Bronchial epithelial cell (primary cell): Measurements from ENCODE around the gene TCTA. TPM values are rescaled to one million over a fixed set of nuclear protein-coding genes. Genes with fewer than 3 reads are reported as not detected.
A peak's percentile ranks its signal among the peaks of the same experiment; 100 is the strongest.

Source experiments
- DNase-seq: peaks from one replicate; pipeline ENCODE4 v3.0.0-alpha.2; 2010; ENCODE audit warnings: low read depth
- FAIRE-seq: peaks from 2 replicates; lab custom pipeline; 2011; peaks lifted over from hg19 to GRCh38; lab: Jason Lieb, UNC
- H3K27me3 ChIP-seq: 2 replicates; pipeline ENCODE4 v1.5.1; 2011; ENCODE audit warnings: low read length; ENCODE audit not compliant: control insufficient read depth, insufficient read depth
- H3K36me3 ChIP-seq: 2 replicates; pipeline ENCODE4 v1.5.1; 2011; ENCODE audit warnings: low read length; ENCODE audit not compliant: control insufficient read depth, insufficient read depth
- H3K4me3 ChIP-seq: 2 replicates; pipeline ENCODE4 v1.5.1; 2011; ENCODE audit warnings: mild to moderate bottlenecking, low read depth, low read length, control low read depth
- CTCF ChIP-seq: IDR thresholded peaks from 2 replicates; pipeline ENCODE4 v1.5.1; 2011; ENCODE audit warnings: mild to moderate bottlenecking, moderate library complexity, low read length, control low read depth, inconsistent platforms; ENCODE audit not compliant: insufficient read depth, severe bottlenecking
- total RNA-seq: library from RNA; depleted of rRNA; stranded (reverse); fragments of >200 nt; gene quantifications from 2 replicates; pipeline ENCODE4 v1.2.1, GENCODE V29; 2014

Gene TCTA
- total RNA-seq, 1 donor from 2014 or later, result 4.5 TPM

DNA sequence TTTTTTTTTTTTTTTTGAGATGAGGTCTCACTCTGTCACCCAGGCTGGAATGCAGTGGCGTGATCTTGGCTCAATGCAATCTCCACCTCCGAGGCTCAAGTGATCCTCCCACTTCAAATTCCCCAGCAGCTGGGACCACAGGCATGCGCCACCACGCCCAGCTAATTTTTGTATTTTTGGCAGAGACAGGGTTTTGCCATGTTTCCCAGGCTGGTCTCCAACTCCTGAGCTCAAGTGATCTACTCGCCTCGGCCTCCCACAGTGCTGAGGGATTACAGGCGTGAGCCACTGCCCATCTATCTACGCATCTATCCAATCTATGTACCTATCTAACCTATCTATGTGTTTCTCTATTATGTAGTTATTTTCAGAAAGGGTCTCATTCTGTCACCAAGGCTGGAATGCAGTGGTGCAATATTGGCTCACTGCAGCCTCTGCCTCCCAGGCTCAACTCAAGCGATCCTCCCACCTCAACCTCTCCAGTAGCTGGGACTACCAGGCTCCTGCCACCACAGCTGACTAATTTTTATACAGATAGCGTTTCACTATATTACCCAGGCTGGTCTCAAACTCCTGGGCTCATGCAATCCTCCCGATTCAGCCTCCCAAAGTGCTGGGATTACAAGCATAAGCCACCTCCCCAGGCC lies 33.9 kb upstream of the TCTA start:
- no peak for TF ChIP-seq CTCF
- no peaks in the 10 kb centered on the region for H3K27me3 ChIP-seq
- FAIRE-seq (no peak), DNase-seq (peak; percentile 44)
- H3K4me3 ChIP-seq, result no peak overlapping the region
- peaks cover 5% of the 10 kb centered on the region for H3K36me3 ChIP-seq

DNA sequence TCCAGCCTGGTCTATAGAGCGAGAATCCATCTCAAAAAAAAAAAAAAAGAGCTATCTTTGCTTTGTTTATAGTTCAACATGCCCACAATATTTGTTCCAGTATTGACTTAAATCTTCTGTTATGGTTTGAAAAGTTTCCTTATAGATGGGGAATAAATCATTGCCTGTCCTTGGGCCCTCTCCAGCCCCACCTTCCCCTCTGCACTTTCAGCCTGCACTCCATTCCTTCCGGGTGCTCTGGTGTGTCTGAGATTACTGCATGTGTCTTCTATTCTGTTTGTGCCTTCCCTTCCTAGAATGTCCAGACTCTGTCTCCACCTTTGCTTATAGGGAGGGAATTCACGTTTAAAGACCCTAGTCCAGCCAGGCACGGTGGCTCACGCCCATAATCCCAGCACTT lies 28.8 kb upstream of the TCTA start:
- no peak for TF ChIP-seq CTCF
- Histone ChIP-seq H3K27me3 (no peaks in the 10 kb centered on the region), H3K36me3 (peaks cover 2% of the 10 kb centered on the region), H3K4me3 (no peak overlapping the region)
- FAIRE-seq, result no peak
- DNase-seq, result no peak

DNA sequence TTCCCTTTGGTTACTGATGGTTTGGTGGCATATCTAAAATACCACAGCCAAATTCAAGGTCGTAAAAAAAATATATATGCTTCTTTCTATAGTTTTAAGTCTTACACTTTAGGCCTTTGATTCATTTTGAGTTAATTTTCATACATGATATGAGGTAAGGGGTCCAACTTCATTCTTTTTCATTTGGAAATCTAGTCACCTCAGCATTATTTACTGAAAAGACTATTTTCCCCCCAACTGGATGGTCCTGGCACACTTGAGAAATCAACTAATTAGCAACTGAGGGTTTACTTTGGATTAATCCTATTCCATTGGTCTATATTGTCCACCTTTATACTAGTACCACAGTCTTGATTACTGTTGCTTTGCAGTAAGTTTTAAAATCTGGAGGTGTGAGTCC lies 26.6 kb upstream of the TCTA start:
- Histone ChIP-seq H3K27me3 (no peaks in the 10 kb centered on the region), H3K4me3 (no peak overlapping the region), H3K36me3 (peaks cover 4% of the 10 kb centered on the region)
- no peak for DNase-seq
- FAIRE-seq, result no peak
- no peak for TF ChIP-seq CTCF

DNA sequence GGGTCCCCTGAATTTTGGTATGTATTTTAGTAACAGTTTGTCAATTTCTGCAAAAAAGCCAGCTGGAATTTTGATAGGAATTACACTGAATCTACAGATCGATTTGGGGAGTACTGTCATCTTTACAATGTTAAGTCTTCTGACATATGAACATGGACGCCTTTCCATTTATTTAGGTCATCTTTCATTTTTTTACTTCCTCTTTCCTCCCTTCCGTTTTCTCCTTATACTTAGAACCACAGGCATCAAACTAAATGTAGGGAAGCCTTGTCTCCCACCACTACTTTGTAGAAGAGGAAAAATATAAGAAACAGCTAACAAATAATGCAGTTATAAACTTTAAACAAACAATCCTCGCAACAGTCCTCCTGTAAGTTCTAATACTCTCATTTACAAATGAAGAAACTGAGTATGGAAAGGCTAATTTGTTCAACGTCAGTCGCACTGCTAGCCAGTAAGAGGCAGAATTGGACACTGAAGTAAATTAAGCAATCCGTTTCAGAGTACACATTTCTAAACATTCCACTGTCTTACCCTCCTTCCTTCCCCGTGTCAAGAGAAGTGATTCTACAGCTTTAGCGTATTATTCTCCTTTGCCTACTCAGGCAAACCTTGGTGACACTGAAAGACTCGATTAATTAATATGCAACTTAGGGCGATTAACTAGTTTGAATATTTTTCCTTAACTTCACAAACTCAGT lies 26.0 kb upstream of the TCTA start:
- no peak overlapping the region for H3K4me3 ChIP-seq
- no peak for TF ChIP-seq CTCF
- DNase-seq (no peak), FAIRE-seq (no peak)
- peaks cover 4% of the 10 kb centered on the region for H3K36me3 ChIP-seq
- no peaks in the 10 kb centered on the region for H3K27me3 ChIP-seq

DNA sequence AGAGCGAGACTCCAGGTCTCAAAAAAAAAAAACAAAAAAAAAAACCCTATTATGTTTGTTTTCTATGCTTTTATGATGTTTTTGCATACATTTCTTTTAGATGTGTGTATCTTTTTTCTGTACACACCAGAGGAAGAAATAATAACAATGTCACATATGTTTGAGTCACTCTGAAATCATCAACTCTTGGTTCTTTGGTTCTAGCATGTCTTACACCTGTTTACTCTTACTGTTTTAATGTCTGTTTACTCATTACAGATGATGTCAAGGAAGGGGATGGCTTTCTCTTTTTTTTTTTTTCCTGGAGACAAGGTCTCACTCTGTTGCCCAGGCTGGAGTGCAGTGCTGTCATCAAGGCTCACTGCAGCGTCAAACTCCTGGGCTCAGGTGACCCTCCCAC lies 24.5 kb upstream of the TCTA start:
- Histone ChIP-seq H3K36me3 (peaks cover 2% of the 10 kb centered on the region), H3K4me3 (no peak overlapping the region), H3K27me3 (no peaks in the 10 kb centered on the region)
- TF ChIP-seq CTCF, result no peak
- DNase-seq (peak; percentile 87), FAIRE-seq (no peak)

DNA sequence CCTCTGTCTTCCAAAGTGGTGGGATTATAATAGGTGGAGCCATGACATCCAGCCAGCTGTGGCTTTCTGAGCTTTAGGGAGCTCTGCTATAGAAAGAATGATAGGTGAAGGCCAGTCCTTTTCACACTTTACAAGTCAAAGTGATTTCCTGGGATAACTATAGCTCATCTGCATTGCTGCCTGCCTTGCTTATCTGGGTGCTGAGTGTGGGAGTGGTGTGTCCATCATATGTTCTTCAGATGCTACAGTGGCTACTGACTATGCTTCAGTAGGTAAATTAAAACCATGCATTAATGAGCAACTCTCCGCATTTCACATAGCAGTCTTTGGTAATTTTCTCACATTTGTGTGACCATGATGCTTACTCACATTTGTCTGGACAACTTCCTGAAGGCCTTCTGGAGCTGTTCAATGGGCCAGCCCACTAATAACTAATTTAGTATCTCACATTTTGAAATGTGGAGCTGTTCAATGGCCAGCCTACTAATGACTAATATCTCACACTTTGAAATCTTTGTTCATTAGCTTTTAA lies 23.9 kb upstream of the TCTA start:
- H3K4me3 ChIP-seq, result no peak overlapping the region
- DNase-seq (peak; percentile 74), FAIRE-seq (no peak)
- H3K27me3 ChIP-seq, result no peaks in the 10 kb centered on the region
- no peak for TF ChIP-seq CTCF
- peaks cover 2% of the 10 kb centered on the region for H3K36me3 ChIP-seq
